NCI-H2227 (cell line): ENCODE measurements around the gene EPC1.
"Not testable (repeated sequence)": the region's sequence is repeated elsewhere in the genome, so short reads cannot be mapped to it uniquely, and the experiment has no call there.

Experiments used
- DNase-seq: peaks from one replicate; lab custom pipeline; 2025; ENCODE audit not compliant: unreplicated experiment; lab: John Stamatoyannopoulos, UW

The EPC1 gene

DNA sequence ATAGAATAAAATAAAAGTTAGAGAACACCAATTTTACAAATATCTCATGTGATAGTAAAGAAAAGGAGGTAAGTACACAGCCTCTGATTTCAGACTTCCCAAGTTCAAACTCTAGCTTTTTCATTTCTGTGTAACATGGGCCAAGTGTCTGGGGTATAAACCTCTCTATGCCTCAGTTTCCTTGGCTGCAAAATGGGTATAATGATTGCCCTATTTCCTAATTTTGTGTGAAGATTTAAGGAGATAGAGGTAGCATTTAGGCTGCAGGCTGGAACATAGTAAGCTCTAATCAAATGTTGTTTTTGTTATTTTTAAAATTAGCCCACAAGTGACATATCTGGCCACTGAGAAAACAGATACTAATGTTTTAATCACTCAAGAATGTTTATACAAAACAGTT, 26.1 kb upstream of the EPC1 start:
- DNase-seq: no peak

DNA sequence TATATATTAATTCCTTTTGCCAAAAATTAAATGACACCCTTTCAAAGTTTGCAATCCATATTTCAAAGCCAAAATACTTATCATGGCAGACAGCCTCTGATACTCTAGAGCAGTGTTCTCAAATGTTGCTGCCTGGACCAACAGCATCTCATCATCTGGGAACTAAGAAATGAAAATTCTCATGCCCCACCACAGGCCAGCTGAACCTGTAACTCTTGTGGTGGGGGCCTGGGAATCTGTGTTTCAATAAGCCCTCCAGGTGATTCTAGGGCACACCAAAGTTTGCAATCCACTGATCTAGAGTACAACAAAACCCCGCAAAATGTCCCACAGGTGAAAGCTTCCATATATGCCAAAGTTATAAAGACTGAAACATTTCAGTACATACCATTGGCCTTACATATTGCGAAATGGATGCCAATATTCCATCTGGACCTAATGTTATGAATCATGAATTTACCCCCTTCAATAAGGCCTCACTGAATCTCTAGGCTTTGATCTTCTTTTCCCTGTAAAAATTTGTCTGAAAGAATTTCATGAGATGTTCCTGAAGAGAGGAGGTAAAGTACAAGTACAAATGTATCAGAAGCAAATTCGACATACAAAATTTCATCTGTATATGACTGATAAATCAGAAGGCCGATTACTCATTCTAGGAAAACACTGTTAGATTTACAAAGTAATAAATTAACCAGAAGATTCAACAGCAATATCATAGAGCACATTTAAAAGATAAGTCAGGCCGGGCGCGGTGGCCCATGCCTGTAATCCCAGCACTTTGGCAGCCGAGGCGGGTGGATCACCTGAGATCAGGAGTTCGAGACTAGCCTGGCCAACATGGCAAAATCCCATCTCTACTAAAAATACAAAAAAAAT, 25.3 kb upstream of the EPC1 start:
- no peak for DNase-seq

DNA sequence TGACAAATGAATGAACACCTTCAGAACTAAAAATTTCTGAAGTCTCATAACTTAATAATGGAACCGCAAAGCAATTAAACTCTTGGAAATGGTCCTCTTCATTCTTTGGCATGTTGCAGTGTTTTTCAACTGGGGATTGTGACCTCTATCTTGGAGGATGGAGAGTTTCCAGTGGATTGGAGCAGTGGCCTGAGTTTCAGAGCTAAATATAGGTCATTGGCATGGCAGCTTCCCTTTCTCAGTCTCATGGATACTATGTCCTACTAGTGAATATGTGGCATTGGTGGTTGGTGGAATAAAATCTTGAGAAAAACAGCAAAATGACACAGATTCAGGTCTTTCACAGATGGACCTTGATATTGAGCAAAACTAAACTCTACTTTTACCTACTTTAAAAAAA, 24.1 kb upstream of the EPC1 start:
- no peak for DNase-seq

DNA sequence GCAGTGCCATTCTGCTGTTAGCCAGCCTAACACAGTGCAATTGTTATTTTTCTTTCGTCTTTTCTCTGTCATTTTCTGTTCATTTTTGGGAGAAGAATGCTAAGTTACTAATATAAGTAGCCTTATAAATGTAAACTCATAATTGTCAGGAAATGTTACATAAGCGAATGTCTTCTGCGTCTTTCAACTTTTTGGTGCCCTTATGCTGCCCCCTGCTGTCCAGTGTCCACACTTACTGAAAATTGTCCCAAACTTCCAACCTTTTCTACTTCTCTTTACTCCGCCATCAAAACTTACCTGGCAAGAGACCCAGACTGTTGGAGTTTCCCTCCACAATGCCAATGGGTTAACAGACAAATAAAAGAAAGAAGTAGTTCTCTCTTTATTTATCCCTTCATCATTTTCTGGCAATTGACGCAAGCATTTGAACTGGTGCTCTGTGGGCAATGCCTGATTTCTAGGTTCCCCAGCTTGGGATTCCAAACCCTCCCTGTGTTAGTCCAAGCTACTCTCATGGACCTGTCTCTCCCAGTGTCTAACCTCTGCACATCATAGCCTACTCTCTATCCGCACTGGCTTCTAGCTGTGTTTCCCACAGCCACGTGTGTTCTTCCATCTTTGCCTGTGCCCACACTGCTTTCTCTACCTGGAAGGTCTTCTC, 21.0 kb upstream of the EPC1 start:
- DNase-seq: peak; percentile 43

DNA sequence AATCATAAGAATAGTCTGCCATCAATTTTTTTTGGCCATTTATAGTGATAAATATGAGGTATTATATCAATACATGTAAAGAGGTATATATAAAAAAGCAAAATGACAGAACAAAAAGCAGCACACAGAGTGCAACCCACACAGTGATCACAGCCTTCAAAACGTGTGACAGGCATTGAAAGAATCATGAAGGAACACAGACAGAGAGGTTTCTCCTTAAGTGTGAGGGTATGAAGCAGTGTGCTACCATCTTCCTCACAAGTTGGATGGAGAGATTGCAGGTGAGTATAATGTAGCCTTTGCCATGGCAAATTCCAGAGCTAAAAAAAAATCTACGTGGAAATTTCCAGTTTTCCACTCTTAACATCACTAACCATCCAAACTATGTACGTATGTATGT, 19.6 kb upstream of the EPC1 start:
- no peak for DNase-seq

DNA sequence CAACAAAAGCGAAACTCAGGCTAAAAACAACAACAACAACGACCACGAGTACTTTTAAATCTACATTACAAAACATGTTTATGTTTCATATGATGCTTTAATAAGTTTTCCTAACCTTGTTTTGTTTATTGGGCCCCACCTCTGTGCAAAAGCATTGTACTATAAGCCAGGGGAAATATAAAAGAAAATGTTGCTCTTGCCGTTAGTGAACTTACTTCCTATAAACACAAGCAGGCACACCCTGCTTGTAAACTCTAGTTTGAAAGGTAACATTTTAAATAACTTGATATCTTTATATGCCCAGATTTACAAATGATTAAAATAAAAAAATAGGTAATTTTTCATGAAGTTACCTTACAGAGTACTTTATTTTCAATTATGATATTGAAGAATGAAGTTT, 19.2 kb upstream of the EPC1 start:
- DNase-seq: no peak

DNA sequence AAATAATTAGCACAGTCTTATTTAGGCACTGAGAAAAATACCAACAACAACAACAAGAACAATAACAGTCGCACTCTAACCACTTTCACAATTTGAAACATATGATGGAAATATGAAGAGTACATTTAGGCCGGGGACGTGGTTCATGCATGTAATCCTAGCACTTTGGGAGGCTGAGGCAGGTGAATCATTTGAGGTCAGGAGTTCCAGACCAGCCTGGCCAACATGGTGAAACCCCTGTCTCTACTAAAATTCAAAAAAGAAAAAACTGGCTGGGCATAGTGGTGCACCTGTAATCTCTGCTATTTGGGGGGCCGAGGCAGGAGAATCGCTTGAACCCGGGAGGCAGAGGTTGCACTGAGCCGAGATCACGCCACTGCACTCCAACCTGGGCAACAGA, 18.4 kb upstream of the EPC1 start:
- not testable (repeated sequence) for DNase-seq

DNA sequence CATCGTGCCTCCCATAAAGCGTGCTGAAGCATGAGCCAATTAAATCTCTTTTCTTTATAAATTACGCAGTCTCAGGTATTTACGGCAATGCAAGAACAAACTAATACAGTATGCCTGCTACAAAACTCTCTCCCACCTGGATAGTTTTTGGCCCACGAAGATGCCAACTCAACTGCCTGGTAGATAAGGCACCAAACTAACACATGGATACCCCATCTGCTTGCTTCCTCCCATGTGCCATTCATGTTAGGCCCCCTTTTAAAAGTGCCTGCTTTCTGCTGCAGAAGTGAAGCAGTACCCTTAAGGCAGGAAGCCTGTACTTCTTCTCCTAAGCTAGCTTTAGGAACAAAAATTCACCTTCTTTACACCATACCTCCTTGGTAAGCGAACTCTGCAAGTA, 15.6 kb upstream of the EPC1 start:
- no peak for DNase-seq

DNA sequence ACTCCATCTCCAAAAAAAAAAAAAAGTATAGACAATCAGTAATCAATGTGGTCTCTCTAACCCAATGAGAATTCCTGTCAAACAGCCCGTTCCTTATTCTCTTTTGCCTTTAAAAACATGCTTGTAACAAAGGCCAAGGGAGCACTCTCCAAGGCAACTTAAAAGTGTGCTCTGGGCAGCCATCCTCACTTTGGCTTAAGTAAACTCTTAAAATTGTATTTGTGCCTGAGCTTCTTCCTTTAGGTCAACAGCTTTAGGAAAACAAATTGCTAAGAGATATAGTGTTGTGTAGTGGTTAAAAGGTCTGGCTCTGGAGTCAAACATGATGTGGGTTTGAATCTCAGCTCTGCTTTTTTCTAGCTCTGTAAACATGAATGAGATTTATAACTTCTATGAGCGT, 13.9 kb upstream of the EPC1 start:
- no peak for DNase-seq

DNA sequence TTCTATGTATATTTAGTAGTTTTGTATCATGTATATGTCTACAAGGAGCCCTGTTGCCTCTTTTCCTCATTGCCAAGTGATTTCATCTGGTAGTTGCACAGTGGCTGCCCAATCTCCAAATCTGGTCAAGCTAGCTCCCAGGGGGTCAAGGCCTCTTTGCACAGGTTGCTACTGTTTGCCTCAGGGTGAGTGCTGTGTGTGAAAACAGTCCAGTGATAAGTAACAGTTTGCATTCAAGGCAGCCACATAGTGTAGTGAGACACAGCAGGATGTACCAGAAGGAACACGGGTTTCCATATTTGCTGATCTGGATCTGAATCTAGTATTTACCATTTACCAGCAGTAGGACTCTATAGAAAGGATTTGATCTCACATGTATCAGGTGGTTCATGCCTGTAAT, 13.3 kb upstream of the EPC1 start:
- DNase-seq: no peak

DNA sequence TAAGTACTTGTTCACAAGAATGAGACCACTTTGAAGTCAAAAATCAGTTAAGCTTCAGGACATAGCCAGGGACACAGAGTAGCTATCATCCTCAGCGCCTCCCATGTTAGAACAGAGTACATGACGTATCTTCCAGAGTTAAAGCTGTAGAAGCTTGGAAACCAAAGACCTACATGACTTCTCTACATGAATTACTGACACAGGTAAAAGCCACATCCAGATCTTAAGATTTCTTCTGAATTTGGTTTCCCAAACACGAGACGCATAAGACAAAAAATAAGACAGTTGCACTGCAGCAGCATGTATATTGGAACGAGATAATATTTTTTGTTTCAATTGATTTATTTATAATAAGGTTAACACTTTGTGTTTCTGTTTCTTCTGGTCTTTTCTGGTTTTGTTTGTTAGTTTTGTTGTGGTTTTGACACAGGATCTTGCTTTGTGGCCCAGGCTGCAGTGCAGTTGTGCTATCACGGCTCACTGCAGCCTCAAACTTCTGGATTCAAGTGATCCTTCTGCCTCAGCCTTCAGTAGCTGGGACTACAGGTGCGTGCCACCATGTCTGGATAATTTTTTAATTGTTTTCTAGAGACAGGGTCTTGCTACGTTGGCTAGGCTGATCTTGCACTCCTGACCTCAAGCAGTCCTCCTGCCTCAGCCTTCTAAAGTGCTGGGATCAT, 10.2 kb upstream of the EPC1 start:
- no peak for DNase-seq

DNA sequence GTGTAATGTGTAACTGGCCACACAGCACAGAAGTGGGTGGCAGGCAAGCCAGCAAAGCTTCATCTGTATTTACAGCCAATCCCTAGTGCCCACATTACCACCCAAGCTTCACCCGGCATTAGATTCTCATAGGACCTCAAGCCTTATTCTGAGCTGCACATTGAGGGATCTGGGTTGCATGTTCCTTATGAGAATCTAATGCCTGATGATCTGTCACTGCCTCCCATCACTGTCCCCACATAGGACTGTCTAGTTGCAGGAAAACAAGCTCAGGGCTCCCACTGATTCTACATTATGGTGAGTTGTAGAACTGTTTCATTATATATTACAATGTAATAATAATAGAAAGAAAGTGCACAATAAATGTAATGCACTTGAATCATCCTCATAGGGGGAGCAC, 7.7 kb upstream of the EPC1 start:
- not testable (repeated sequence) for DNase-seq

DNA sequence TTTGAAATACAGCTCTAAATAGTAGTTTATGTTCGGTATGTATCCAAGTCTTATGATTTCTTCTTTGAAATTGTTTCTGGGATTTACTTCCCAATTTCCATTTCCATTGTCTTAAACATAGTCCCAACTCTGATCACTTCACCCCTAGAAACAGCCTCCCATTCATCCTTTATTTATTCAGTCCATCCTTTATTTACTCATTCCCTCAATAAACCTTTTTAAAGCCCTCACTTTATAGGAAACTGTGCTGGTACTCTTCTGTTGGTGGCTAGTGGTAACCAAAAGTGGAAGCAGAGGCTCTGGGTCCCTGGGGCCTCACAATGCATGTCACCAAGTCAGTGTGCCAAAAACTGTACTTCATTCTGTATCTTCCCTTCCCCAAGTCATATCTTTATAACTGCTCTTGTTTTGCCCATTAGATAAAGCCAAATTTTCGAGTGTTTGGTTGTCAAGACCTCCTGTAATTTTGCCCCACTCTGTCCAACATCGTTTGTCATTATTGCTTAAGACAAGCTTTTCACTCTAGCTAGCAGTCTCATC, 3.9 kb upstream of the EPC1 start:
- DNase-seq: no peak

DNA sequence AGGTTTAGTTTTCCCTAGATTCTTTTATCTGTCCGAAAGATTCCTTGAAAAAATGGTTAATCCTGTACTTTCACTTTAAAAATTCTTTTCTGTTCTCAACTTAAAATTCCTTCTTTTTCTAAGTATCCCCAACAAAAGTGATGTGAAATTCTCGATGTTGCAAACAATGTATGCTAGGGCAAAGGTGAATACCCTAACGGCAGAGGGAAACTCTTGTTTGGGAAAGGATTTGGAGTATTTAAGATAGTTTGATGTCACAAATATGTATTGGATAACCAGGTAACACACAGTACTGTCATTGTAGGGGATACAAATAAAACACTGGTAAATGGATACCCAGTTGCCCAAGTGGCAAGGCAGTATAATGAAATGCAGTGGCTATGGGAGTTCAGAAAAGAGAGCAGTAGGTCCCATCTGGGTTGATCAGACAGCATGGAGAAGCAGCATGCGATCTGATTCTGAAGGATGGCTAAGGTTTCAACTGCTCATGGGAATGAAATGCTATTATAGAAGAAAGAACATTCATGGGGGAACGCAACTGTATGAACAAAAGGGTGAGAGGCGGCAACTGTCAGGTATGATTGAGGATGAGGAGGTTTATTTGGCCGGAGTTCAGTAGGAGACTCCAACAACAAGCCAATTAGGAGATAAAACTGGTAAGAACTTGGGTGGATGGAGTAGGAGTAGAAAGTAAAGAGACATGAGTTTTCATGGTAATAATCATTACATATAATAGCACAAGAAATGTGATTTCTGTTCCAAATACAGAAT, 3.2 kb upstream of the EPC1 start:
- DNase-seq: no peak

DNA sequence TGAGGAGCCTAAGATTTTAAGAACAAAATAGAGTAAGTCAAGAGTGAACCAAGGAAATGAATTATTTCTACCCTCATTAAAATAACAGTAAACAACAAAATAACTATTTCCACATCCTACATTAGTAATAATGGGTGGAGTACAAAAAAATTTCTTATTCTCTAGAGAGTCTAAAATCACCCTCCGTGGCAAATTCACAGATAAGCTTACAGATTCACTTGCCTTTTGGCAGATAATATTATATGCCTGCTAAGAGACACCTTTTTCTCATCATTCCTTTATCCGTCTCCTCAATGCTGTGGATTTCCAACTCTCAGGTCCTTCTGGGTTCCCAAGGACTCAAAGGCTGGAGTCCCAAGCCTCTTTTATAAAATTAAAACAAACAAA, 2.2 kb upstream of the EPC1 start:
- no peak for DNase-seq

DNA sequence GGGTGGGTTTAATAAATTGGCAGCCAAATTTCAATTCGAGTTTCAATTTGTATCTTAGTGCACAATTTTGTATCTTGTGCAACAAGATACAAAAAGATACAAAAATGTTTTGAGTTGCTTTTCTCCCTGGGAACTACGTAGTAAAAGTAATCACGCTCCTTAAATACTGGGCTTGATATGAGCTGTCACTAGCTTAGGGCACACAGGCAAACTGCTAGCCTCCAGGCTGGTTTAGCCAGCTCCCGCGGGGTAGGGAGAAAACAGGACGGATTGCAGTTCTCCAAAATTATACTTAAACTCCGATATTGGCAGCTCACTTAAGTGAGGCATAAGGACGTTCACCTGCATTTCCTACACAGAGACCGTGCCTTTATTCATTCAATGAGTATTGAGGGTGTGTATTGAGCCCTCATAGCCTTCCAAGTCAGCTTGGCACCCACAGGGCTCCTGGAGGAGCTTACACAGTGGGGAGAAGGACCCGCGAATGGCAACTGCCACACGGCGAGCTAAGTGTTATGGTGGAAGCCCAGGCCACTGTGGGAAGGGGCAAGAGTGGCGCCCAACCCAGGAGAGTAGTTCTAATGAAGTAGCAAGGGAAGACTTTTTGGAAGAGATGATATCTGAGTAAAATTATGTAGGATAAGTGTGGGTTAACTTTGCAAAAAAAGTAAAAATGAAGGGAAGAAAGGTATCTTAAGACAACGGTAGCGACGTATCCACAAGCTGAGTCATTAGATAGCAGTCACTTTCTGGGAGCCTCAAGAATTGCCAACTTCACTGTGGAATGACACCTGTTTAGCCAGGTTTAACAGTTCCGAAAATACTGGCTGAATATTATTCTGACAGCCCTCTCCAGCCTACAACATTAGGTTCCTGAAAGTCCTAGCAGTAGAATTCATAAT, 1.6 kb upstream of the EPC1 start:
- no peak for DNase-seq

DNA sequence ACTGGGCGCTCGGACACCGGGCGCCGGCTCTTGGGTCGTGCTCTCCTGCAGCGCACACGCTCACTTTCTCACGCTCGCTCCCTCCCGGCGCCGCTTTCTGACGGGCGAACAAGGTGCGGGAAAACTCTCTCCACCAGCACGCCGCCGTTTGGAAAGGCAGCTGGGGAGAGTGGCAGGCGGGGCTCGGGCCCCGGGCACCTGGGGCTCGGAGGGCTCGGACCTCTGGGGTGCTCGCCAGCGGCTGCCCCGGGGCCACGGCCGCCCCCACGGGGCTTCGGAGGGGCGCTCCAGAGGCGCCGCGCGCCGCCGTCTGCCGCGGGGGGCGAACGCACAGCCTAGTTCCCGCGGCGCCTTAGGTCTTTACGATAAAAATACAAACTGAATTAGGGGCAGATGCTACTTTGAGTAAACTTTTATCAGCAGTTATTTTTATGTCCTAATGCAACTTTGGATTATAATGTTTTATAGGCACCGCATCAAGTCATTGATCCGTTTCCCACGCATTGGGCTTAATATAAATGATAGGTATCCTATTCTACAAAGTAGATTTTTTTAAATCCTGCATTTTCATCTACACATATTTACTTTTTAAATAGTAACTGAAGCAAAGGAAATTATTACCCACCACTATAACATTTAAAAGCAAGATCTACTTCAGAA, 535 bp upstream of the EPC1 start:
- peak; percentile 71 for DNase-seq

DNA sequence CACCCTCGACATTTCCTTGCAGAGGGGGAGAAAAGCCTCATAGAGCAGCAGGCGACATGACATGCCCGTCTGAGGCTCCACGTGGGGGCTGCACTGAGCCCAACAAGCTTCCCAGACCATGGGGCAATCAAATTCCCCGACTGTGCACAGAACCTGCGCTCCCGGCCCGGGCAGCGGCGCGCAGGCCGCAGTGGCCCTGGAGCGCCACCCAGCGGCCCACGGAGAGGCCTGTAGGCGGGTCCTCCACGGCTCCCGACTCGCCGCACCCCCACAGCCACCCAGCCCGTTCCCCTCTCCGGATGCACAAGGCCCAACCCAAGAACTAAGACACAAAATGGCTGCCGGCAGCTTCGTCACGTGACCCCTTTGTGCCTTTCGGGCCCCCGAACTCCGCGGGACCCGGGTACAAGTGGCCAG, 816 bp downstream of the EPC1 start:
- DNase-seq: peak; percentile 93

DNA sequence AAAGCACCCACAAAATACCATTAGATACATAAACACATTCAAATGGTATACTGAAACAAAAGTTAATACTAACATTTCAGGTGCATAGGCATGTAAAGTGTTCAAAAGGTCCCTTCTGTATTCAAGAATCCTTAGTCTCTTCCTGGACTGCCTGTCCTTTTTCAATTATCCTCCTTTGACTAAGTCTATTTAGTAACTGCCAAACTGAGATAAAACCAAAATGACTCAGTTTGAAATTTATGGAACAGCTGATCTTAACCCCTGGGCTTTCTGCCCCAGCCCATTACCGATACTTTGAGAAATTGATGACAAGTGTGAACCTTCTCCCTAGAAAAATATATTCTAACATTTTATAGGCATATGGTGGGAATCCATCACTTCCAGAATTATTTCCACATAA, 5.4 kb downstream of the EPC1 start:
- DNase-seq: no peak
